Keratinocyte (primary cell): ENCODE data around the gene GID8.

Experiments used
- EZH2 ChIP-seq: IDR thresholded peaks from one replicate; pipeline ENCODE4 v1.6.1; 2012; ENCODE audit warnings: inconsistent platforms, mild to moderate bottlenecking, low read length, moderate library complexity
- TF ChIP-seq, protein P1 (sequence below), 3 experiments: IDR thresholded peaks in 1 of 3; conservative IDR thresholded peaks in 1 of 3; optimal IDR thresholded peaks in 1 of 3; 2 replicates in 2 of 3; 3 replicates in 1 of 3; pipeline versions ENCODE3 to v1.5.1; 2011; ENCODE audit warnings: low read length in 3 of 3, mild to moderate bottlenecking in 3 of 3, moderate library complexity in 2 of 3, control low read depth in 1 of 3, inconsistent platforms in 1 of 3; ENCODE audit not compliant: insufficient read depth in 2 of 3; ENCODE audit errors: extremely low read depth in 1 of 3

GRCh38 chr20:62959101-62959971, 21.4 kb downstream of the GID8 start:
- TF ChIP-seq, protein P1, sequence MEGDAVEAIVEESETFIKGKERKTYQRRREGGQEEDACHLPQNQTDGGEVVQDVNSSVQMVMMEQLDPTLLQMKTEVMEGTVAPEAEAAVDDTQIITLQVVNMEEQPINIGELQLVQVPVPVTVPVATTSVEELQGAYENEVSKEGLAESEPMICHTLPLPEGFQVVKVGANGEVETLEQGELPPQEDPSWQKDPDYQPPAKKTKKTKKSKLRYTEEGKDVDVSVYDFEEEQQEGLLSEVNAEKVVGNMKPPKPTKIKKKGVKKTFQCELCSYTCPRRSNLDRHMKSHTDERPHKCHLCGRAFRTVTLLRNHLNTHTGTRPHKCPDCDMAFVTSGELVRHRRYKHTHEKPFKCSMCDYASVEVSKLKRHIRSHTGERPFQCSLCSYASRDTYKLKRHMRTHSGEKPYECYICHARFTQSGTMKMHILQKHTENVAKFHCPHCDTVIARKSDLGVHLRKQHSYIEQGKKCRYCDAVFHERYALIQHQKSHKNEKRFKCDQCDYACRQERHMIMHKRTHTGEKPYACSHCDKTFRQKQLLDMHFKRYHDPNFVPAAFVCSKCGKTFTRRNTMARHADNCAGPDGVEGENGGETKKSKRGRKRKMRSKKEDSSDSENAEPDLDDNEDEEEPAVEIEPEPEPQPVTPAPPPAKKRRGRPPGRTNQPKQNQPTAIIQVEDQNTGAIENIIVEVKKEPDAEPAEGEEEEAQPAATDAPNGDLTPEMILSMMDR (optimal IDR thresholded peaks at IDR 0.05 in 1 of 3, IDR thresholded peaks at IDR 0.05 in 1 of 3, conservative IDR thresholded peaks at IDR 0.05 in 1 of 3; ENCODE audit: extremely low read depth in 1 of 3, insufficient read depth in 2 of 3, low read length in 3 of 3): no peak
- no peak for TF ChIP-seq EZH2
